ENCODE data around the gene MPP1. TPM values are rescaled to one million over a fixed set of nuclear protein-coding genes. Genes with fewer than 3 reads are reported as not detected.
"Not testable (repeated sequence)": the region's sequence is repeated elsewhere in the genome, so short reads cannot be mapped to it uniquely, and the experiment has no call there.

The MPP1 gene
- total RNA-seq, 1 donor from 2014 or later: 9.2 TPM

DNA sequence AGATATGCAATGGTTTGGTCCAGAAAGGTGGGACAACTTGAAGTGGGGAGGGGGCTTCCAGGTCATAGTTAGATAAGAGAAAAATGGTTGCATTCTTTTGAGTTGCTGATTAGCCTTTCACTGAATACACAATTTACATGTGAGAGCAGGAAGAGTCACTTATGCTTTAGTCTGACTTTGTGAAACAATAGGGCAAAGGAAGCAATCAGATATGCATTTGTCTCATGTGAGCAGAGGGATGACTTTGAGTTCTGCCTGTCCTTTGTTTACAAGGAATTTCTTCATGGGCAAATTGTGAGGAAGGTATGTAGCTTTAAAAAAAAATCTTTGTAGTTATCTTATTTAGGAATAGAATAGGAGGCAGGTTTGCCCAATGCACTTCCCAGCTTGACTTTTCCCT, 16.2 kb upstream of the MPP1 start:
- TF ChIP-seq, protein P1, sequence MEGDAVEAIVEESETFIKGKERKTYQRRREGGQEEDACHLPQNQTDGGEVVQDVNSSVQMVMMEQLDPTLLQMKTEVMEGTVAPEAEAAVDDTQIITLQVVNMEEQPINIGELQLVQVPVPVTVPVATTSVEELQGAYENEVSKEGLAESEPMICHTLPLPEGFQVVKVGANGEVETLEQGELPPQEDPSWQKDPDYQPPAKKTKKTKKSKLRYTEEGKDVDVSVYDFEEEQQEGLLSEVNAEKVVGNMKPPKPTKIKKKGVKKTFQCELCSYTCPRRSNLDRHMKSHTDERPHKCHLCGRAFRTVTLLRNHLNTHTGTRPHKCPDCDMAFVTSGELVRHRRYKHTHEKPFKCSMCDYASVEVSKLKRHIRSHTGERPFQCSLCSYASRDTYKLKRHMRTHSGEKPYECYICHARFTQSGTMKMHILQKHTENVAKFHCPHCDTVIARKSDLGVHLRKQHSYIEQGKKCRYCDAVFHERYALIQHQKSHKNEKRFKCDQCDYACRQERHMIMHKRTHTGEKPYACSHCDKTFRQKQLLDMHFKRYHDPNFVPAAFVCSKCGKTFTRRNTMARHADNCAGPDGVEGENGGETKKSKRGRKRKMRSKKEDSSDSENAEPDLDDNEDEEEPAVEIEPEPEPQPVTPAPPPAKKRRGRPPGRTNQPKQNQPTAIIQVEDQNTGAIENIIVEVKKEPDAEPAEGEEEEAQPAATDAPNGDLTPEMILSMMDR (conservative IDR thresholded peaks at IDR 0.05; ENCODE audit: low read depth, low read length): no peak
- no peak overlapping the region for H3K4me3 ChIP-seq (ENCODE audit: low read depth, low read length)
- DNase-seq (ENCODE audit: low read depth): no peak

DNA sequence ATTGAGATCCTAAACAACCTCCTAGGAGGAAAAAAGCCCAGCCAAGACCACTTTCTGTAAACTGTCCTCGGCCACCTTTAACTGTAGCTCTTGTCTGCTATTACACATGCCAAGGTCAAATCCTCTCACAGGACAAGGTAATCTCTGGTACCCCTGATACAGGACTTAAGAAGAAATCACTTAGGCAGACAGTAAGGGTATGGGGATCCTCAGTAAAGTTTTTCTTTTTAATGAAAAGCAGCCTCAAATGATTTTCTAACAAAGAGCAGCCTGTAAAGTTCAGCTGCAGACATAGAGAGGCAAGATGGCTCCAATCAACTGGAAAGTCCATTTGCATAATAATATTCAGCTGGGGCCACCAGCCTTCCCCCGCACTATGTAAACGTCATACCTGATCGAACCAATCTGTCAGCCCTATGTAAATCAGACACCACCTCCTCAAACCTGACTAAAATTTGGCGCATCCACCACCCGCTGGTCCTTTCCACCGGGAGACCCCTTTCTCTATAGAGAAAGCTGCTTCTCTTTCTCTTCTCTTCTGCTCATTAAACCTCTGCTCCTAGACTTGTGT, 14.6 kb upstream of the MPP1 start:
- H3K4me3 ChIP-seq (ENCODE audit: low read depth, low read length): no peak overlapping the region
- TF ChIP-seq, protein P1 (conservative IDR thresholded peaks at IDR 0.05; ENCODE audit: low read depth, low read length): no peak
- DNase-seq (ENCODE audit: low read depth): no peak

DNA sequence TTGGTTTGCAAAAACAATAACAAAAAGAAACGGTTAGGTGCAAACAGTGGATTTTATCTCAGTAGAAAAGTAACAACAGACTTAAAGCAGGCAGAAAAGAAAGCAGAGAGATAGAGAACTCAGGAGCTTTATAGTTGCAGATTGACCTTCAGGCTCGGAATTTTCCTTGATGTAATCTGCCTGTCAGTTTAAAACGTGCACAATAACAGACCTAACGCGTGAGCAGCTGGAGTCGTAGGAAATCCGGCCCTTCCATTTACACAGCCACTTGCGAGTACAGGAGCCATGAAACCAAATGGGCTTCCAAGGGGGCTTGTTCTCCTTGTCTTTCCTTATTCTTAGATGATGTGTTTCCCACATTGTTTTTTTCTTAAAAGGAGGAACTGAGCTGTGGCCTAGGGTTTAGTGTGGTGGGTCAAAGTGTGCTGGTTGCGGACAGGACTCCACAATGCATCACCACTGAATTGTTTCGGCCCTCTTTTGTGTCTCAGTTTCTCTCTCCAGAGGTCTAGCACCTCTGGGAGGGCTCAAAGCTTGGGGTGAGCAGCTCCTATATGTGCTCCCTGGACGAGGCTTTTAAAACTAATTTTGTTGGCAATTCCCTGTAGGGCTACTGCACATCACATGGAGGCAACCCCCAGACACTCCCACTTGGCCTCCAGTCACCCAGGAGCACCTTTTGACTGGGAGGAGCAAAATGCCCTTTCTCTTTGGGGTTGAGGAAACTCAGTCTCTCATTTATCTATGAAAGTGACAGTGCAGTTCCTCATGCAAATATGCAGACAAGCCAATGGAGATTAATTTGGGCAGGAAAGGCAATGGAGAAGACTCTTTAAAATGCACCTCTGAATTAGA, 13.9 kb upstream of the MPP1 start:
- H3K4me3 ChIP-seq (ENCODE audit: low read depth, low read length): no peak overlapping the region
- TF ChIP-seq, protein P1 (conservative IDR thresholded peaks at IDR 0.05; ENCODE audit: low read depth, low read length): no peak
- DNase-seq (ENCODE audit: low read depth): no peak

DNA sequence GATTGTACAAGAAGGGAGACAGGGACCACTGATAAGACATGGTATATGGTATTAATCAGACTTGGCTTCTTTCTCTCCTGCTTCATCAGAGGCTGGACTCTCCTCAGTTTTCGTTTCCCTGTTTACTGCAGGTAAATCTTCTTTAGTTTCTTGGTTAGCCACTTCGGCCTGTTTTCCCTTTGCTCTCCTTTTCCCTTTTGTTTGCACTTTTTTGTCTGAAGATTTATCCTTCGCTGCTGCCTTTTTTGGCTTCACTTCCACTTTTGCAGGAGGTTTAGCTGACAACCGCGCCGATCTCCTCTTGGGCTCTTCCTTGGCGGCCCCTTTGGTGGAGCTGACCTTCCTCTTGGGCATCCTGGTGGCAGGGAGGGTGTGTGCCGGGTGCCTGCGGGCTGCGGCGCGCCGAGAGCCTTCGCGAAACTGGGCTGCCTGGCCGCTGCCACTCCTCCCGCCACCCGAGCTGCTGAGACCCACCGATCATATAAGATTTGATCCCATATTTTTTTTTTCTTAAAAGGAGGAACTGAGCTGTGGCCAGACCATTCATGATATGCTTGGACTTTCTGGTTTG, 11.8 kb upstream of the MPP1 start:
- H3K4me3 ChIP-seq (ENCODE audit: low read depth, low read length); DNase-seq (ENCODE audit: low read depth): not testable (repeated sequence)

DNA sequence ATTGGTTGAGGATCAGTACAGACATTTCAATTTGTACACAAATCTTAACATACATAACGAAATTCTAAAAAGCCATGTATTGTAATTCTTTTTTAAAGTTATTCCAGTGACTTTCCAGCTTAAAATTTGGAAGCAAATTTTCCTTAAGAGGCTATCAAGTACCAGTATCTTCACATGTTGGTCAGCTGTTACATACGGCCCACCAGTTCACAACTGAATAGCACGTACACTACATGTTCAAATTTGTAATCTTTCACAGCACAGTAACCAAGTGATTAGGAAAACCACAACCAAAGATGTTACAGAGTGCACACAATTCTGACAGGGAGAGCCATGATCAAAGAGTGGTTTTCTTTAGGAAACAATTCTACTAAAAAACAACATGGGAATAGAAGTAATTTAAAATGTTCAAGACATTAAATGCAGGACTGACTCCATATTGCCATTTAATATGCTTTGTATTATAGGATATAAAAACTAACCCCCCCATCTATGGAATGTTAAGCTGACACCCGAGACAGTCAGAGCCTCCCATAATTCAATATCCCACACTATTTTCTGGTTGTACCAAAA, 11.1 kb upstream of the MPP1 start:
- not testable (repeated sequence) for DNase-seq (ENCODE audit: low read depth); H3K4me3 ChIP-seq (ENCODE audit: low read depth, low read length)

DNA sequence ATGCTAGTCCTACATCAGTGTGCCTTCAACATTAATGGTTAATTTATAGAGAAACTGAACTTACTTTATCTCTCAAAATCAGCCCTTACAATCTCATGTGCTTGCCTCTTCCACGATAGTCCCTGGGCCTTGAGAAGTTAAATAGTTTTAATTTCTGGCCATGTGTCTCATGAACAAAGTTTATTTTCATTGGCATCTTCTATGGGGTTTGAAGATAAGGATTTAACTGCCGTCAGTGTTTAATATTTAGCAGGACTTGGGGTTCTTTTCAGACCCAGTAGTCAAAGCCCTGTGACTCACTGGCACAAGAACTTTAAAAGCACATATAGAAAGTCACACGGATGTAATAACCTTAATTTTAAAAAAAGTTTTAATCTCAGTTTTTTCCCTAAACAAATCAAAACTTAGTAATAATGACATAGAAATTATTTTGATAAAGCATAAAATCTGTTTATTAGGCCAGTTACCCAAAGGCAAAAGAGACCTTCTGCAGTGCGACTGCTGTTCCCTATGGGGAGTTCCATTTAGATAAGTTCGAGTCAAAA, 10.1 kb upstream of the MPP1 start:
- no peak for DNase-seq (ENCODE audit: low read depth)
- no peak overlapping the region for H3K4me3 ChIP-seq (ENCODE audit: low read depth, low read length)
- TF ChIP-seq, protein P1 (conservative IDR thresholded peaks at IDR 0.05; ENCODE audit: low read depth, low read length): no peak

DNA sequence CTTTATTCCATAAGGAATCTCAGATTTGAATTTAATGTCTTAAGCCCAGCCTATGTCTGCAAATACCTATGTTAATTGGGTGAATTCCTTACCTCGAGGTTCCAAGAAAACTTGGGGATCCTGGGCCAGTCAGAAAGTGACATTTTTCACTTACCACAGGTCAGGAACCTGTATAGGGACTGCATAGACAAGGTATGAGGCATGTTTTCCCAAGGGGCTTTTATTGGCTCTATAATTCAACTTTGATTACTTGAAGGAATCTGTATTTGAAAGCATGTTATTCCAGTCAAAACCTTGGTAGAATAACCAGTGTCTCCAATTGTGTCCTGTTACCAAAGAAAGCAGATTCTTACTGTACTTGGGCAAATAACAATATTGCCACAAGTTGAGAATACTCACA, 8.5 kb upstream of the MPP1 start:
- no peak for DNase-seq (ENCODE audit: low read depth)
- TF ChIP-seq, protein P1 (conservative IDR thresholded peaks at IDR 0.05; ENCODE audit: low read depth, low read length): no peak
- H3K4me3 ChIP-seq (ENCODE audit: low read depth, low read length): no peak overlapping the region
